GM18505 (cell line): ENCODE results near the gene KRT85.
"Not testable (repeated sequence)": the region's sequence is repeated elsewhere in the genome, so short reads cannot be mapped to it uniquely, and the experiment has no call there.

ENCODE experiments used
- ATAC-seq: cut with Tn5 transposase; IDR thresholded peaks from one replicate; pipeline ENCODE4 v1.9.1; 2021; ENCODE audit not compliant: unreplicated experiment
- POLR2A ChIP-seq: IDR thresholded peaks from 4 replicates; pipeline ENCODE4 v1.6.1; 2011; ENCODE audit warnings: borderline replicate concordance; ENCODE audit not compliant: insufficient read depth, insufficient read length; ENCODE audit errors: extremely low read depth

KRT85 gene

DNA sequence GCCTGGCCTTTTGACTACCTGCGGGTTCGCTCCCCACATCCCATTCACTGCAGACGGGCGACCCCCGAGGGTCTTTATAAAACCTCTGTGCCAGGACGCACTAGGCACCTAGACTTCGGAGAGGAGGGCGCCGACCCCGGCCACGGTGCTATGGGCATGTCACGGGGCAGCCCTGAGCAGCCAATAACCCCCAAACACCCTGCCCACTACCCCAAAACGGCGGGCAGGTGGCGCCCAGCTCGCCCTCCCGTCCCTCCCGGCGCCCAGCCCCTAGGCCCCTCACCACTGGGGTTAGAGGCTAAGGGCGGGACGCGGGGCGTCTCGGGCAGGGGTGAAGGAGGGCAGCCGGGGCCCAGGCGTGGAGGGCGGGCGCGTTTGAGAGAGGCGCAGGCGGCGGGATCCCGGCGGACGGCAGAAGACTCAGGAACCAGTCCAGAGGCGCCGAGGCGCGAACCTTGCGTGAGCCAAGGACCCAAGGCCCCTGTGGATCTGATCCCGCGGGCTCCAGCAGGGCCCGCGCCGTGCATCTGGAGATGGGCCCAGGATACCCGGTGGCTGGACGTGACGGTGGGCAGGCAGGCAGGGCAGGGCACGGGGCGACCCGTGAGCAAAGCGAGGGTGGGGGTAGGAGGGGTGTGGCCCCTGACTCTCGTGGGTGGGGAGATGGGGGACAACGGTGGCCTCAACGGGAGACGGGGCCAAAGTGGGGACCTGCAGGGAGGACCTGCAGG, 11.1 kb downstream of the KRT85 start:
- ATAC-seq = no peak
- no peak for TF ChIP-seq POLR2A

DNA sequence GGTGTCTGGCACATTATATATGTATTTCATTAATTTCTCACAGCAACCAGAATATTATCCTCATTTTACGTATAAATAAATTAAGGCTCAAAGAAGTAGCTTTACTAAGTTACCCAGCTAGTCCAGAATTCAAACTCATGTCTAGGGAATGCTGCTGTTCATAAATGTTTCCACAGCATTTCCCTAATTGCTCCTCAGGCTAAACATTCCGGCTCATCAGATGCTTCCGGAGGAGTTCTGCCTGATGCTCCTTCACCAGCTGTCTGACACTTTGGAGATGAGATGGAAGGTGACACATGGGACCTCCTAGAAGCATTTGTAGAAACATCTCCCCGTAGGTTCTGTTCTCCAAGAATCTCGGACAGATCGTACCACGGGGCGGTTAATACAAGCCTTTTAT, 12.1 kb downstream of the KRT85 start:
- no peak for ATAC-seq
- TF ChIP-seq POLR2A = no peak

DNA sequence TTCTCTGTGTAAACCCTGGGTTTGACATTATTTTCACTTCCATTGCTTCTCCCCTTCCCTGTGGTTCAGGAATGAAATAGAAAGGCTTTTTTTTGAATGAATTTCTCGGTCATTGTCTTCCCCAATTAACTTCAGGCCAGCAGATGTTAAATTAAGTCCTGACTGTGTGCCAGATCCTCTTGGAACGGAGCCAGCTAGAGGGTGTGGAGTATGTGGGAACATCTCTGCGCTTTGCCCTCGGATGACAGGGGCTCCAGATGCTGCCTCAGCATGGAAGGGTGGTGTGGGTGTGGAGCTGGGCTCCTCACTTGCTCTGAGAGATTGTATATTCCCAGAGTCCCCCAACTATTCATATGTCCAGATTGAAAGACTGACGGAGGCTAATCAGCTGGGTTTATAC, 13.1 kb downstream of the KRT85 start:
- no peak for TF ChIP-seq POLR2A
- ATAC-seq = no peak

DNA sequence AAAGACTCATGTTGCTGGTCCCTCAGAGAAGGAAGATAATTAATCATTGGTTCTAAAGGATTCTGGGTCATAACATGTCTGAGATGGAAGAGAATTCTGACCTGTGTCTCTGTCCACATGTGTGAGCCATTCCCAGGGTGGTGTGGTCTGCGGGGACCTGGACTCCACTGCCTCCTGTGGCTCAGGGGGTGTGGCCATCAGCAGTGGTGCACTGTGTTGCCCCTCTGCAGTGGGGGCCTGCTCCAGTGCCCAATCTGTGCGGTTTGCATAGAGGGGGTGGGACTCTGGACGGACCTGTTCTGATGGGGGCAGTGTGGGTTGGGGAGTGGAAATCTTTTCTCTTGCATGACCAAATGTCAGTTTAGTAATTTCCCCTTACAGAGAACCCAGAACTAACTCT, 13.5 kb downstream of the KRT85 start:
- no peak for TF ChIP-seq POLR2A
- ATAC-seq = no peak

DNA sequence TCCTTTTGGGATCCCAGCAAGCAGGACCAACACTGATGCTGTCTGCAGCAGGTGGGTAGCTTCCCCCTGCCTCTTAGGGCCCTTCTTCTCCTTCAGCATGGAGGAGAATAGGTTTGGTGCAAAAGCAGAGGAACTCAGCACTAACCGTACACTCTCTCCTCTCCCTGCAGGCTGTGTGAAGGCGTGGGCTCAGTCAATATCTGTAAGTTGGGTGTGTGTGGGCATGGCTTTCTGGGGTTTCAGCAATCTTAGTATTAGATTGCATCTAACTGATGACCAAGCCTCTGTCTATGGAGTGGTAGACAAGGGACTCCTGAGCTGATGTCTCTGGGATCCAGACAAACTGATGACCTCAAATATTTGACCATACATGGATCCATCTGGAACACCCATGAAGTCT, 14.3 kb downstream of the KRT85 start:
- no peak for ATAC-seq
- no peak for TF ChIP-seq POLR2A

DNA sequence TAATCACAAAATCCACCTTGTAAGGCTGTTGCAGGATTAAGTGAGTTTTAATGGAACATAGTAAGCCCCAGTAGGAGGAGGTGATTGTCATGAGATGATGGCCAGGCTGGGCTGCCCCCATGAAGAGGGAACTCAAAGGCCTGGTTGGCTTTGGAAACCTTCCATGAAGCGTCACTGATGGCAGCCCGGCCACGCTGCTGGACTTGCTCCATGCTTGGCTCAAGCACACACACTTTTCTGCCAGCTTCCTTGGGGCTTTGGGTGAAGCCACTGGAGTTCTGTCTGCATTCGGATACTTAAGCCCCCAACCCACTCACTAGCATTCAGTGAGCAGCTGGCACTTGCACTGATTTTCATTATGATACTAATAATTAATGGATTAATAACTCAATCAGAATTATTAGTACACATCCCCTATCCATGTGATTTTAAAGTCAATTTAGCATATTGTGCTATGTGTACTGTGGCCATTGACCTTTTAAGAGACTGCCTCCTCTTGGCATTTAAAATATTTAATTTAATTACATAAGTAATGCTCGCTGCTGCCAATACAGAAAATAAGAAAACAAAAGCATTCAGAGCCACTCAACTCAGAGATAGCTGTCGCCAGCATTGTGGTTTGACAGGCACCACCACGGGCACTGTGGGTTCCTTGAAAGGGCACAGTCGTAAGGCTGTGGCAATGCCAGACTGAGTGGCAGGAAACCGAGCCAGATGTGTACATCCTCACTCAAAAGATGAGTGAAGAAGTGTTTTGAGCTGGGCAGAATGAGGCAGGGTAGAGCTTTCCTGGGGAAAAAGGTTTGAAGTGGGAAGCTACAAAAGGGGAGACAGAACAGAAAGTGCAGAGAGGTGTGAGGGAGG, 15.9 kb downstream of the KRT85 start:
- ATAC-seq = no peak
- no peak for TF ChIP-seq POLR2A

DNA sequence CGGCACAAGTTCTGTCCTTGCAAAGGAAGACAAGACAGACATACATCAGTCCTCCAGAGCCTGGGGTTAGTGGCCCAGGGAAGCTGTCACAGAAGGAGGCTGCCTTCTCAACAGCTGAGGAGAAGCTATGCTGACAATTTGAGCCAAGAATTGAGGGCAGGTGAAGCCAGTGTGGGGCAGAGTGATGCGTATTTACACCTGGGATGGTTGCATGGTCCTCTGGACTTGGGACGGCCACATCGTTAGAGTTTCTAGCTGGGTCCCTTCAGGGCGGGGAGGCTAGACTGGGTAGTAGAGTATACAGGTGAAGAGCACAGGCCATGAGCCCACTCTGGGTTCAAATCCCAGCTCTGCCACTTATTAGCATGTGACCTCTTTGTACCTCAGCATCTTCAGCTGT, 16.5 kb downstream of the KRT85 start:
- no peak for TF ChIP-seq POLR2A

DNA sequence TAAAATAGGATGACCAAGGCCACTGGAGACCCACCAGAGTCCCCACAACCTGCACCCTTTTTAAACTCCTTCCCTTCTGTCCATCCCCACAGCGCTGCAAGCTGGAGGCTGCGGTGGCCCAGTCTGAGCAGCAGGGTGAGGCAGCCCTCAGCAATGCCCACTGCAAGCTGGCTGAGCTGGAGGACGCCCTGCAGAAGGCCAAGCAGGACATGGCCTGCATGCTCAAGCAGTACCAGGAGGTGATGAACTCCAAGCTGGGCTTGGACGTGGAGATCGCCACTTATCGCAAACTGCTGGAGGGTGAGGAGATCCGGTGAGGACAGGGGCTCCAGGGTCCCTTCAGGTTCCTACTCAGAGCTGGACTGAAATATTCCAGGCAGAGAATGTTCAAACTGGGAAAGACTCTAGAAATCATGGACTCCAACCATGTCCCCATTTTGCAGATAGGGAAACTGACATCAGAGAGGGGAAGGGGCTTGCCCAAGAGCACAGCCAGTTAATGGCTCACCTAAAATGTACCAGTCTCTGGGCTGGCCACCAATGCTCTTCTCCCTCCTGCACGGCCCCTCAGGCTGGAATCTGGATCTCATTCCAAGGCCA, 17.2 kb downstream of the KRT85 start:
- TF ChIP-seq POLR2A = no peak
- ATAC-seq = no peak

More for the DNA sequence above, 16.5 kb downstream of the KRT85 start:
- ATAC-seq = no peak

DNA sequence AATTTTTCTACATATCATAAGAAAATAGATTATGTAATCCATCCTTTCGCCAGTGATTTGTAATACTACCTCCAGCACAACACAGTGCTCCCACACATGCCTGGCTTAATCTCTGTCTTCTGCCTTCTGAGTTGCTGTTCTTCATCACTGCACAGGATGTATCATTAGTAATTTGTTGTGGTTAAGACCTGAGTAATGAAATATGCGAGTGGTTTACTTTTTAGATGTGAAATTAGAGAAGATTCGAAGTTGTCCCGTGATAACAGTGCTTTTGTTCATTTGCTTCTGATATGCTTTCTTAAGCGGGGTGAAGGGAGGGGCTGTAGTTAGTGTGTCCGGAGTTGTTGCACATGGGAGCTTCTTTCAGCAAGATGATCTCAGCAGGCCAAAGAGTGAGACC, 18.1 kb downstream of the KRT85 start:
- no peak for ATAC-seq
- TF ChIP-seq POLR2A = no peak

DNA sequence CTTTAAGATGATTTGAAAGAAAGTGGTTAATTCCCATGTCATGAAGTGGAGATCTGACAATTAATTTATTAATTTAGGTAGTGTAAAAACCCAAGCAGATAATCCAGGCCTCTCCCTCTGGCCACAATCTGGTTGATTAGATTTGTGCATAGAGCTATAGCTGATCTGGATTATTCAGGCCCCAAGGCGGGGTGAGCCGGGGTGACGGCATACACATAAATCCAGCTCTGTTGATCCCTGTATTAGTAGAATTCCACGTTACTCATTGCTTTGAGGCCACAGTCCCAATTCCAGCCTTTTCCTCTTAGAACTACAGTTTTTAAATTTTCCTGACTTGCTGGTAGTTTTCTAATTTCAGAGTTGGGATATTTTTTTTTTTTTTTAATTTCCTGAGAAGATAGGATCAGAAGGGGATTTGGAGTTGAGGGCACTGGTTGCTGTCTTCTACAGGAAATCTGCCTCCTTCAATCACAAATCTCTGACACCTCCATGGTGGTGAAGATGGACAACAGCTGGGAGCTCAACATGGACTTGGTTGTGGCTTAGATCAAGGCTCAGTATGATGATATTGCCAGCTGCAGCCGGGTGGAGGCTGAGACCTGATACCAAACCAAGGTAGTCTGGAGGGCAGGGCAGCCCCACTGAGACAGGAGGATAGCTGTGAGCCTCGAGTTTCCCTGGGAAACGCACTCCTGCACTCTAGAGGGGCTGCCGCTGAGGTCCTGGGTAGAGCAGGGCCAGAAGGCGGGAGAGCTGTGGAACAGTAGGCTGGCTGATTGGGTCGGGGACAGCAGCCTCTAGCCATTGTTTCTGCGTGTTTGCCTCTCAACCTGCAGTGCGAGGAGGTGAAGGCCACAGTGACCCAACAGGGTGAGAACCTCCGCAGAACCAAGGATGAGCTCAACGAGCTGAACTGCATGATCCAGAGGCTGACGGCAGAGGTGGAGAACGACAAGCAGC, 19.4 kb downstream of the KRT85 start:
- ATAC-seq = no peak
- TF ChIP-seq POLR2A = no peak

DNA sequence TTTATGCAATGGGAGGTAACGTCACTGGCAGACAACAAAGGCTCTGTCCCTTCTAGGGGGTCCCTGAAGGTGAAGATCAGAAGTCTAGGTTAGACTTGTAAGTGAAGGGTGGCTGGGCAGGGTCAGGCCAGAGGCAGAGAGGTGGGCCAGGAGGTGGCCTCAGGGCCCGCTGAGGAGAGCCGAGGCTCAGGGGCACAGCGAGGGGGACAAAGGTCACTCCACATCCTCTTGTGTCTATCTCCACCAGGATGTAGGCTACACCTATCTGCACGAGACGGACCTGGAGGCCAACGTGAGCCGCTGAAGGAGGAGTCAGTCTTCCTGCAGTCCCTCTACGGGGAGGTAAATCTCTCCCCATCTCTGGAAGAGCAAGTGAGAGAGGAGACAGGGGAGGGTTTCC, 20.3 kb downstream of the KRT85 start:
- no peak for TF ChIP-seq POLR2A
- no peak for ATAC-seq

DNA sequence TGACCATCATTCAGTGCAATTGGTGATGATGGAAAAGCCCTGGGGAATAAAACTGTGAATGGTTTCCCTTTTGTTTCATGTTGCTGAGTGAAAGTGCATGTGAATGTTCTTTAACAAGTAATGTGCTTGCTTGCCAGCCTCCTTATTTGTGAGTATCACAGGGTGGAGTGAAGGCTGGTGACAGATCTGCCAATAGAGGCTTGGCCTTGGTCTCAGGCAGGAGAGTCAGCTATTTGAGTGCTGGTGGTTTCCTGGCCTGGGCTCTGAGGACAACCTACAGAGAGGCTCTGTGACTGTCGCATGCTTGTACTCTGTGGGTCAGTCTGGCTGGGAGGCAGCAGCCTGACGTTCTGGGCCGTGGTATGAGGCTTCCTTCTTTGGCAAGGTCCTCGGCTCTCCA, 20.7 kb downstream of the KRT85 start:
- ATAC-seq = no peak
- no peak for TF ChIP-seq POLR2A

DNA sequence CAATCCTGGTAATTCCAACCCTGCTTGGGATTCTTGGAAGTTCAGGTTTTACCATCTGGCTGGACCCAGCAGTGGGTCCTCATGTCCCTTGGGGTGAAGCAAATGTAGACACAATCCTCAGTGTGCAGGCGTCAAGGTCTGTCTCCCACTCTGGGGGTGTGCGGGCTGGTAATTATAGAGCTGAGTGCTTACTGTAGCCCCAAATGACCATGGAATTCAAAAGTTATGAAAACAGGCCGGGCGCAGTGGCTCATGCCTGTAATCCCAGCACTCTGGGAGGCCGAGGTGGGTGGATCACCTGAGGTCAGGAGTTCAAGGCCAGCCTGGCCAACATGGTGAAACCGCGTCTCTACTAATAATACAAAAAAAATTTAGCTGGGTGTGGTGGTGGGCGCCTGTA, 22.2 kb downstream of the KRT85 start:
- ATAC-seq = not testable (repeated sequence)
